Right kidney (tissue), 1 donor: Measurements from ENCODE around the gene LRRC4C.

Experiments
- DNase-seq: peaks from one replicate; pipeline ENCODE4 v3.0.0-alpha.2; 2016

LRRC4C gene

DNA sequence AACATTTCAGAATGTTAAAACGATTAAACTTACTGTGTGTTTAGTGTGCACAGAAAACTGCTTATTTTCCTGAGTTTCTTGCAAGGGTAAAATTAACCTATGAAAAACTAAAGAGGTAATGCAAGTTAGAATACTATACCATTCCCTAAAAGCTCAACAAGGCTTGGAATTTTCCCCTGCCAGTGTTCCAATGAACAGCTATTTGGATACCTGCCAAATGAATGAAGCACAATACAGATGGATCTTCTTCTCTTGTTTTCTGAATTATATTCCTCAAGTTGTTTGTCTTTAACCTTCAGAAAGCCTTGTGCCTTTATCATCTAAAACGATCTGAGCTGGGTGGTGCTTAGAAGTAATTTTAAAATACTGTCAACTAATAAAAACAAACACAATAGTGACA, 204.5 kb downstream of the LRRC4C start:
- no peak for DNase-seq

DNA sequence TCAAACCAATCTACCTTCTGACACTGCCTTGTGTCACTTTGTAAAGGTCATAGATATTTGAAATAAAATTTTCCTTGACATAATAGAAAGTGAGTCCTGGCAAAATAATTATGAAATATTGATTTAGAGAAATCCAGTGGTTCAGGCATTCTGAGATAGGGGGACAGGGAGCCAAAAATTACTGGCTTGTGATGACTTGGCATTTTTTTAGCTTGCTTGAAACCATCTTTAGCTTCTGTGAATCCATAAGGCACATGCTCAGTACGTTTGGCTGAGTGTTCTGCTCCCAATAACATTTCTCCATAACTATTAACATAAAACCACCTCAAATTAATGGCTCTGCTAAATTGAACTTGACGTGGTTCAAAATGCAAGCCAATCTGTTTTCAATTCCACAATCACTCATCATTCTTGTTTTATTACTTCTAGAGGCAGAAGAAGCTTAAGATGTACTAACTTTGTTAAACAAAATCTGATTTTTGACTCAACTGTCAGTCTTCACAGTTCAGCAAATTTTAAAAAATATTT, 209.0 kb downstream of the LRRC4C start:
- DNase-seq = no peak

DNA sequence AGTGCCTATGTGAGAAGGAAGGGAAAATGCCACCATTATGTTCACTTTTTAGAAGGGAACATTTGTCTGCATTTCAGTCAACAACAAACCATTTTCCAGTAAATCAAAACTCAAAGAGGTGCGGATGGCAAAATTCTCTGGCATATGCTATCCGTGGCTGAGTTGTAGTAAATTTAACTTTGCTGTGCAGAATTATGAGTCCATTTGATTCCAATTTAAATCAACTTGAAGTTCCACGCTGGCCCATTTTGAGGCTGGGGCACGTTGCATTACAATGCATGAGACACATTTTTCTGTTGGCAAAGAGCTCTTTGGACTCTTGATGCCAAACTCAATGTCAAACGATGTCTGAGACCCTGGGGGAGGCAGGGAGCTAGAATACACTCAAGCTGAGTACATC, 211.8 kb downstream of the LRRC4C start:
- DNase-seq = no peak

DNA sequence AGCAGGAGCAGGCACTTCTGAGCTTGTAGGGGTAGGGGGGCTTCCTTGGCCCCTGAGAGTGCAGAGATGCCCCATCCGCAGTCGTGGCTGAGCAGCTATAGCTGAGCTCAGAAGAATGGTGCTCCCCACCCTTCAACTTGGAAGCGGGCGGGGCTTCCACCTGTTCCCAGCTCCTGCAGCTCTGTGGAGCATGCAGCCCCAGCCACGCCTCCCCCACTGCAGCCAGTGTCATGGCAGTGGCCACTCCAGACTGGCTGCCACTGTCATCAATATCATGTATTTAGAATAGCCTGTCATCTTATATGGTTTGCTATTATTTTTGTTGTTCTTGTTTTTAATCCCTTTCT, 213.1 kb downstream of the LRRC4C start:
- no peak for DNase-seq

DNA sequence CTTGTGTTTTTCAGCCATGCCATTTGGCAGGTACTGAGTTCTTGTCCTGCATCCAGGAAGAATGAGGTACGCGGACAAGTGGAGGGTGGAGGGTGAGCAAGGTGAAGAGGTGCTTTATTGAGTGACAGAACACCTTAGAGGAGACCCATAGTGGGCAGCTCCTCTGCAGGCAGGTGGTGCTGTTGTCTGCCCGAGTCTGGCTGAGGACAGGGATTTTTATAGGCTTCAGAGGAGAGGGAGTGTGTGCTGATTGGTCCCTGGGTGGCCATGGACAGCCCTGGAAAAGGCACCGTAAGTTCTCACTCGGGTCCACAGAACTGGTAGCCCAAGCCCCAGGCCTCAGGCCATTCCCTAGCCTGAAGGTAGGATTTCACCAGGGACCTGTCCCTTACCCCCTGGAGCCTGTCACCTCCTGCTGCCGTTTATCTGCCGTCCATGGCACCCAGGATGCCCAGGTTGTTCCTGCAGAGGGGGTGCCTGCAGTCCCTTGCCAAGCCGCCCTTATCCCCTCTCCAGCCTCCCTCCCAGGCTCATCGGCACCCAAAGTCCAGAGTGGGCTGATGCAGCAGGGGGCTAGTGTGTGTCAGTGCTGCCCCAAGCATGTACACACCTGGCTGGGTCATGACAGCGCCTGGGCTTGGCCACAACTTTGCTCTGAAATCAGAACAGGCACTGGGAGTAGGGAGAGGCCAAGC, 213.6 kb downstream of the LRRC4C start:
- no peak for DNase-seq

DNA sequence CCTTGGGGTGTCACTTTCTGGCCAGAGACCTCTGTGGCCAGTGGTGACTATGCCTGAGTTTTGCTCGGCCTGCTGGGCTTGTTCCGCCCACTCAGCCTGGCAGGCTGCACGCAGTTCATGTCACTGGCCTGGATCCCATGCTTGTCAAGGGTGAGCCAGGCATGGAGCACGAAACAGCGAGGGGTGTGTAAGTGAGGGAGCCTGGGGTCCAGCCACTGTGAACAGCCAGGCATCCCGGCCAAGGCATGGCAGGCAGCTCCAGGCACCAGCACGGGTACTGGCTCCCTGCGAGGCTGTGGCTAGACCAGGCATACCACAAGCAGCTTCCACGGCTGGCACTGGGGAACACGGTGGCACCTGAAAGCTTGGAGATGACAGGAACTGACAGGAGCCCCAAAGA, 214.3 kb downstream of the LRRC4C start:
- no peak for DNase-seq

DNA sequence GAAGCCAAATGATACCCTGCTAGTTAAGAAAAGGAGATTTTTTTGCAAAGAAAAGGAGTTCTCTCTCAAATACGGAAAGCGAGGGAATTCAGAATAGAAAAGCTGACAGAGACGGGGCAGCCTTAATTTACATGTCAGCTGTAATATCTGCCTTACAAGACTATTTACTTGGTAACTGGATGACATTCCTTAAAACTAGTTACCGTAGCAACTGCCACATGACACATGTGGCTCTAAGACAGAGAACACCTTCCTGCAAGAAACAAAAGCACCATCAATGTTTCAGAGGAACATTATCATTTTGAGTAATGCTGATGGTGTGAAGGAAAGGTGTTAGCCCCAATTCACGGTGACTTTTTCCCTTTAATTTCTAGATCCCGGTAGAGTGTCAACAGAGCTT, 222.1 kb downstream of the LRRC4C start:
- no peak for DNase-seq

DNA sequence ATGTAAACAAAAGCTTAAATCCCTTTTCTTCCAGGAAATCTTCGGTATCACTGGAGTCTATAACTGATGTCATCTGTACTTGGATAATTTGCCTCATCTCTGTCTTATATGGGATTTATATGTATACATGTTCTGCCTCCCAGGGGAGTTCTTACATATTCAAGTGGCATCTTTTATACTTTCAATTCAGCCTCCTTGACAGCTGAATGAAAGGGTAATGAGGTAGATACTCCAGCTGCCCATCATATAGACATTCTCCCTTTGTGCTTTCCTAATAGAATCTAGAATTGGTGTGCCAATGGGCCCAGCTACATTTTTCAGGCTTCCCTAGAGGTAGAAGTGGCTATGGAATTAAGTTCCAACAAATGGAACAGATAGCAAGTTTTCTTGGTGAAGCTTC, 223.8 kb downstream of the LRRC4C start:
- no peak for DNase-seq

DNA sequence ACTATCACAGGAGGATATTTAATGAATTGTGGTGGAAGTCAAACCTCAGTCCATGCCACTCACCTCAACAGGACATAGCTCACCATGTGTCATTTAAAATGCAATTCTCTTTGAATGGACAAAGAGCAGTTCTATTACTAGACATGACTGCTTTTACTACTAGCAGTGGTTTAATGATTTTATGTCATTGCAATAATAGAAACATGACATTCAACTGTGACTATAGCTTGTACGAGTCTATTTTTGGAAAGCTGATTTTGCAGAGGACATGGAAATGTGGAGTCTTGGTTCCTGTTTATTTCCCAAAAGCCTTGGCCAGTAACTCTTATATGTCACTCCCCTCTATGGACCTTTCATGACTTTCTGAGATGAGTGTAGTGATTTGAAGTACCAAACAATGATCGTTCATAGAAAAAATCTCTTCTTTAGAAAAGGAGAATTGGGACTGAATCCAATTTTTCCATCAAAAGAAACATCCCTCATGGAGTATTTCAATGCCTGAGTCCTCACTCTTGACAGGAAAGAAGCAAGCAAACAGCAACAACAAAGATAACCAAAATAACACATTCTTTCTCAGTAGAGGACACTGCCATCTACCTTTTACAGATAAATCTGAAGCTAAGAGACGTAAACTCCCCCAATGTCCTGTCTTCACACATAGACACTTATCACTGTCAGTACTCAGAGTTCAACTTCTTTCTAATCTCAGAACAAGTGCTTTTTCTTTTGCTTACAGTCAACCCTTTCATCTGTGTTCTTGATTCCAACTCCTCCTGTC, 233.4 kb downstream of the LRRC4C start:
- no peak for DNase-seq

DNA sequence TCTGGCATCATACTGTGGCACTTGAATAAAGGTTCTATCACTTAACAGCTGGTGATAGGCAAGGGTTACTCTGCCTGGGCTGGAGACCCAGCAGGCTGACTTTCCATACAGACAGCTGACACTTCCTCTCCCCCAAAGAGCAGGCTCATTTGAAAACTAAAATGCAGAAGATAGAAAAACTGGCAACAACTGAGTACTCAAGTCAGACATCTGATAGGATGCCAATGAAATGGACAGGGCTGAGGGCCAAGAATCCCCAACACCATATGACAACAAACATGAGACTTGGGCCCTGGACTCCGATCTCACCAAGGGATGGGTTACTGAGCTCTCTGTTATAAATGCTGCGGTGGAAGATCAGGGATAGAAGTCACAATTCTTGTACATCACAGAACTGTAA, 237.2 kb downstream of the LRRC4C start:
- DNase-seq = no peak

DNA sequence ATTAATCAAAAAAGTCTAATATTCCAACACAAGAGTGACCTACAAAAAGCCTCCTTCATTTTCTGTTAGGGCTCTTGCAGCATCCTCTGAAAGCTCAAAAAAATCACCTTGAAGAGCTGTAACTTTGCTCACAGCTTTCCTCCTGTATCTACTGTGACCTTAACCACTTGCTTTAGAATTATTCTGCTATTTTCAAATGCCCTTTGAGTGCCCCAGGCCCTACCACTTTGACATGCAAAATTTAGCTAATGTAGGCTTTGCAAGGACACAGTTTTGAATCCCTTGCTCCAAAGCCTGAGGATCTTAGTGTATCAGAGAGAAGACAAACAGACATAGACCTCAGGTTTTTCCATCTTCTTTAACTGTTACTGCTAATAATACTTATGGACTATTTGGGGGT, 253.1 kb downstream of the LRRC4C start:
- no peak for DNase-seq

DNA sequence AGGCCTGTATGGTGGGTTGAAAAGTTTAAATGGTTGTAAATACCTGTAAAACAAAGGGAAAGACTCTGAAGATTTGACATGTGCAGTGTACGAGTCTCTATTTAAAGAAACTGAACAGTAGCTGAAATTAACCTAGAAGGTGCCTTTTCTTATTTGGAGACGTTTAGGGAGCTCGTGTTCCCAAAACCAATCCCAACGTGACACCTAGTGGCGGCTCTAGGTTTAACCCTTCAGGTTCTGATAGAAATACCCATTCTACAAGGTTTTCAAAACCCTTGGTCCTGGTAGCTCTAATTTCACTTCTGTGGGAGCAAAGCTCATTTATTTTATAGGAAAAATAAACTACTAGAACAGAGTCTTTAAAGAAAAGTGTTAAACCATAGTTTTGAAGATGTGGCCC, 258.3 kb downstream of the LRRC4C start:
- DNase-seq = peak; percentile 9

DNA sequence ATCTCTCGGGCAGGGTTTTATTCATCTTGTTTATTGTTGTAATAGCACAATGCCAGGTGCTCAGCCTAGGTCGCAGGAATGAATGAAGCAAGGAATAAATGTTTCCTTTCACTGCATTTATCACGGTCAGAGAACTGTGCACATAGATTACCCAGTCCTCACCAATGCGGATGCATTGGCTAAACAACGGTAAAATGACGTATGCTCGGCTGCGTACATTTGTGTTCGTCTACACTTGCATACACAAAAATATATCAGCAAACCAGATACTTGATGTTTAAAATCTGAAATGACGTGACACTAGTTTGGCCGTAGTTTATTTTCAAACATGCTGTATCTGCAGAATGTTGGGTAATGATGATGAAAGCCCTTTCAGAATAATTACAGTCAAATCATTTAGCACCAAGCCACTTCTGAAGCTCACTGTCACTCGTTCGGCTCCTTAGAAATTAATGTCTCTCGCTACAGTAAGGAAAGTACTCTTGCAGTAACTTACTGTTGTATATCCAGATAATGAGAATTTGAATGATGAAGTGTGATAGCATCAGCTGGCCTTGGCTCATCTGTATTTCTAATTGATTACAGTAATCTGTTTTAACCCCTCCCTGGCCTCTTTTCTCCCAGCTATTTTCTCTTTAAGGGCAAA, 268.9 kb downstream of the LRRC4C start:
- no peak for DNase-seq

DNA sequence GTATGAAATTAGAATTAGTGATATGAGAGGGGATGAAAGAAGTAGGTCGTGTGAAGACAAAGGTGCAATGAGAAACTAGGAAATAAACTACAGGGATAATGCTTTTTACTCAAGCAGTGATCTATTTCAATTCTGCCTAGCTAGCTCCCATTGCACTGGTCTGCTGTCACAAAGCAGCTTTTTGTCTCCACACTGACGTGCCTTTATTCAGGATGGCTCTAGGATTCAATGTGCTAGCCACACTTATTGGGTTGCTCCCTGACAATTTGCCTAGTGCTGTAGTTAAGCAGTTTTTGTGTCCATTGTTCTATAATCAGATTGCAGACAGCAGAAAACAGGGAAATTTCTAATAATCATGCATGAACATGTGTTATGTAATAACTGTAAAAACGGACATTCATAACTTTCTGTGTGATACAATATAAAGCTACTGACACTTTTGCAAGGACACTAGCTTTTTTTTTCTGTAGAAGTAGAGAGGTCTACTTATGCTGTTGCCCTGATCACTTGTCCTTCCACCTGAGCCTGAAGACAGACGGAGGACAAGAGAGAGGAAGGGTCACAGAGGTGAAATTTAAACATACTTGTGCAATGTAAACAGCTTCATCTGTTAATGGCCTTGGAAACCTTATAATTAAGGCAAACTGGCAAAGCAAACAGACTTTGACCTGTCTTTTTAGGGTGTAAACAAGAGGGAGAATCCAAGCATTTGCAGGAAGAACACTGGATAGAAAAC, 269.6 kb downstream of the LRRC4C start:
- no peak for DNase-seq

DNA sequence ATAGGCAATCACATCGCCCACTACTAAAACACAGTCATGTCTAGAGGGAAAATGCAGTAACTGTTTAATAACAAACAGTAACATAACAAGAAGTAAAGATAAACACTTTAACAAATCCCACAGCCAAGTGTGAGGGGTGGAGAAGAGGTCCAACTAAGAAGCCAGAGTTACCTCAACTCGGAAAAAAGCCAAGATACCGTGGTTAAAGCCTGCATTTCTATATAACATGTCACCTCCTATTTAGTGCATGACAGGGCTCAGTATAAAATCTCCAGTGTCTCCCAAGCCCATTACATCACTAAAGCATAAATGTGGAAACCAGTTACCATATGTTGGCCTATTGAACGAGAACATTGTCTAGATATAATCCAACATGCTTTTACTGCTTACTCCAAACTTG, 281.7 kb downstream of the LRRC4C start:
- no peak for DNase-seq

DNA sequence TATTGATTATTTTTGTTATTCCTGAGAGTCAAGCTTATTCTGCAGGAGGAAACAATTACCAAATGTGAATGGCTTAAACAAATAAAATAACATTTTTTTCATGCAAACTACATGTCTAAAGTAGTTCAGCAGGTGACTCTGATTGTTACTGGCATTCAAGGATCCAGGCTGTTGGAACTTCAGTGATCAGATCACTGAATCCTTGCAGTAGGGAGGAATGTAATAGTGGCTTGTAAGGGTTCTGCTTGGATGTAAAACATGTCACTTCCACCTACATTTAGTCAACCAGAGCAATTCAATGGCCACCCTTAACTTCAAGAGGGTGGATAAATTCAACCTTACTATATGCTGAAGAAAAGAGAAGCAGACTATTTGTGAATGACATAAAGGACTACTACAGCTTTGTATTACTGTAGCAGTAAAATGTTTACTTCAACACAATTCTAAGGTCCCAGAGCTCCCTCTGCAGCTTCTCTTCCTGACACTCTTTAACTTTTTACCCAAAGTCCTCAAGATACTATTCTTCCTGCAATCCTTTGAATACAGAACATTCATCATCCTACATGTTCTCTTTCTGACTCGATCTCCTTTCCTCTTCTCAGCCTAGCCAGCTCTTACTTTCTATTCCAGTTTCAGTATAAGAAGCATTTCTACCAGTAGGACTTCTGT, 284.0 kb downstream of the LRRC4C start:
- DNase-seq = no peak

DNA sequence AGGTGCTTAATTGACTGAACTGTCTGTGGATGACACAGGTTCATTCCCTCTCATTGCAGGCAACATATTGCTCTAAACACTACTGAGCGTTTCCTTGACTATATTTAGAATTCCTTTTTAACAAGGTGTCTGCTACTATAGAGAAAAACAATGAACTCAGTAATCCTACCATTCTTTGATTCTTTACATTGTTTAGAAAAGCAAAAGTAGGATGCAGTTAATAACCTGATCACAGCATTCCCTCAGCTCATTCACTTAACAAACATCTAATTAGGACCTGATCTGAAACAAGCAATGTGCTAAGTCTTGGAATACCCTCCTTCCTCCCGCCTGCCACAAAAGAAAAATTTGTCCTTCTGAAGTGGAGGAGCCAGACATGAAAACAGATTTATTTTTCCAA, 313.1 kb downstream of the LRRC4C start:
- DNase-seq = no peak

DNA sequence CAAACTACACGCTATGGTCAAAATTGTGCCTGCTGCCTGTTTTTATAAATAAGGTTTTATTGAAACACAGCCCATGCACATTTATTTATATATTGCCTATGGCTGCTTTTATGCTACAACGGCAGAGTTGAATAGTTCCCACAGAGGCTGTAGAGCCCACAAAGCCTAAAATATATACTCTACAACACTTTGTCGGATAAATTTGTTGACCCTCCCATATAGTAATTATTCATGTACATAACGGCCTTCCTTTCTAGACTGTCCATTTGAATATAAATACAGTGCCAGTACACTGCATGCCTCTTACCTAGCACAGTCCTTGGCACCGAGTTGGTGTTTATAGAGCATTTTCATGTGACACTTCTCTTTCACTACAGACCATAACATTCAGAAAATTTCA, 314.0 kb downstream of the LRRC4C start:
- DNase-seq = no peak

DNA sequence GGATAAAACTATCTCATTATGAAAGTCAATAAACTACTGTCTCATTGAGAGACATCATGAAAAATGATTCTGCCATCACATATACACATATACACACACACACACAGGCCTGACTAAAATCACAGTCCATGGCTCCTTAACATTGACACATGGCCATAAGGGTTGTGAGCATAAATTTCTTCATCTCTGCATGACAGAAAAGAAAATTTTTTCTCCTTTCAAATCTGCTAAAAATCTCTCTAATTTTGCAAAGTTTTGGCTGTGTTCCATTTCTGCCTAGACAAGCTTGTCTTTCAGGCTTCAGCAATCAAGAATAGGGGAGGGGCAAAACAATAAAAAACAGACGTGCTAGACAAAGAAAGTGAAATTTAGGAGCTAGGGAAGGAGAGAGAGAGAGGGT, 324.5 kb downstream of the LRRC4C start:
- no peak for DNase-seq

DNA sequence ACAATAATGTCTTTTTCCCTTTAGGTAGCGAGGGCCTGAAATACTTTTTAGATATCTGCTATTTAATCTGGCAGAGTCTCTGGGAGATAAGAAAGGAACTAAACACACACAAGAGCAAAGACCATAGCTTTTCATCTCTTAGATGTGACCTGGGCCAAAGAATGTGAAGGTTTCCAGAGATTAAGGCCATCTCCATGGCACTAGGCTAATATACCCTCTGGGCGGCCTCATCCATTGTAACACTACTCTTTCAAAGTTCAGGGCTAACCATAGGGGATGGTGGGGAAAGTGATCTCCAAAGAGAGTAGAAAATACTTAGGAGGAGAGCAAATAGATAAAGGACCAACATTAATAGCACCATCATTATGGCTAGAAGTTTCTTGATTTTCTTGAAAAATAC, 326.4 kb downstream of the LRRC4C start:
- DNase-seq = no peak

DNA sequence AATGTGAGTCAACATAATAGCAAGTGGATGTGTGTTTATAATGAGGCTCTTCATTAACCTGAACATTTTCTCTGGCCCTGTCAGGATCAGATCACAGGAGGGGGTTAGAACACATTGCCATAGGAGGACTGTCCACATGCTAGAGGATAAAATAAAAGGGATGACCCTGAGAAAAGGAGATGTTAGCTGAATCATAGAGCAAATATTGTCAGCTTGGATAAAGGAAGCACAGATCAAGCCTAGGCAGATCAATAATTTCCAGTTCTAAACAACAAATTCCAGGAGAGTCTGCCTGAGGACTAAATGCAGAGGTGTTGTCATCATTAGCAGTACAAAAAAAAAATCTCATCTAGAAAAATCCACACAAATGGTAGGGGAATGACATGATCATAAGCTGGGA, 337.9 kb downstream of the LRRC4C start:
- no peak for DNase-seq

DNA sequence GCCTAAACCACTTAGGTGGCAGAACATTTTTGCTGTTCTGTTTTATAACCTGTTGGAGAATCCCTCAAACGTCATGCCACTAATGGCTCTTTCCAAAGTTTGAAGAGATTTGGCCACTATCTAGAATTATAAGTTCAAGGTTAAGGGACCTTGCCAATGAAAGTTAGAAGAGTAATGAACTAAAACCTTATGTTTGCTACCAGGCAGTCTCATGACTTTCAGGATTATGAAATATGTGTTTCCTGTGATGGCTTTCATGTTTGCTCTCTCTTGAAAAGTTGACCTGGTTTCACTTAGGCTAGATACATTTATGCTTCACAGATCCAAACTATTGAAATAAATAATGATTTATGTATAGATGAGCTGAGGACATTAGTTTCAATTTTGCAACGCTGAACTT, 340.0 kb downstream of the LRRC4C start:
- DNase-seq = no peak
